Measurements from ENCODE around the gene LRRTM4.

LRRTM4 gene

GRCh38 chr2:77309725-77310124 is 212.5 kb downstream of the LRRTM4 start:
- DNase-seq (ENCODE audit: low read depth) = no peak
- TF ChIP-seq CTCF (conservative IDR thresholded peaks at IDR 0.05; ENCODE audit: low read length) = no peak
- H3K4me3 ChIP-seq (ENCODE audit: low read length) = no peak overlapping the region

- DNase-seq (ENCODE audit: low read depth) = no peak
- H3K4me3 ChIP-seq (ENCODE audit: low read length) = no peak overlapping the region
Measured at GRCh38 chr2:77301441-77301840, 220.7 kb downstream of the LRRTM4 start.

GRCh38 chr2:77296791-77297190 is 225.4 kb downstream of the LRRTM4 start:
- TF ChIP-seq CTCF (conservative IDR thresholded peaks at IDR 0.05; ENCODE audit: low read length) = no peak
- no peak overlapping the region for H3K4me3 ChIP-seq (ENCODE audit: low read length)
- no peak for DNase-seq (ENCODE audit: low read depth)

More at GRCh38 chr2:77301441-77301840, 220.7 kb downstream of the LRRTM4 start:
- TF ChIP-seq CTCF (conservative IDR thresholded peaks at IDR 0.05; ENCODE audit: low read length) = no peak

- TF ChIP-seq CTCF (conservative IDR thresholded peaks at IDR 0.05; ENCODE audit: low read length) = no peak
- H3K4me3 ChIP-seq (ENCODE audit: low read length) = no peak overlapping the region
- no peak for DNase-seq (ENCODE audit: low read depth)
Measured at GRCh38 chr2:77294474-77294873, 227.7 kb downstream of the LRRTM4 start.

- H3K4me3 ChIP-seq (ENCODE audit: low read length) = no peak overlapping the region
- no peak for DNase-seq (ENCODE audit: low read depth)
- TF ChIP-seq CTCF (conservative IDR thresholded peaks at IDR 0.05; ENCODE audit: low read length) = no peak
Measured at GRCh38 chr2:77284353-77284752, 237.8 kb downstream of the LRRTM4 start.

- no peak for DNase-seq (ENCODE audit: low read depth)
- no peak overlapping the region for H3K4me3 ChIP-seq (ENCODE audit: low read length)
- no peak for TF ChIP-seq CTCF (conservative IDR thresholded peaks at IDR 0.05; ENCODE audit: low read length)
Measured at GRCh38 chr2:77271262-77271661, 250.9 kb downstream of the LRRTM4 start.

- no peak overlapping the region for H3K4me3 ChIP-seq (ENCODE audit: low read length)
- no peak for DNase-seq (ENCODE audit: low read depth)
- TF ChIP-seq CTCF (conservative IDR thresholded peaks at IDR 0.05; ENCODE audit: low read length) = no peak
Measured at GRCh38 chr2:77270433-77270832, 251.7 kb downstream of the LRRTM4 start.
